HG03139 (cell line): ENCODE data around the gene TSKS.
"Not testable (repeated sequence)": the region's sequence is repeated elsewhere in the genome, so short reads cannot be mapped to it uniquely, and the experiment has no call there.

Source experiments
- ATAC-seq: cut with Tn5 transposase; IDR thresholded peaks from one replicate; pipeline ENCODE4 v1.9.1; 2021; ENCODE audit not compliant: unreplicated experiment

The TSKS gene

DNA sequence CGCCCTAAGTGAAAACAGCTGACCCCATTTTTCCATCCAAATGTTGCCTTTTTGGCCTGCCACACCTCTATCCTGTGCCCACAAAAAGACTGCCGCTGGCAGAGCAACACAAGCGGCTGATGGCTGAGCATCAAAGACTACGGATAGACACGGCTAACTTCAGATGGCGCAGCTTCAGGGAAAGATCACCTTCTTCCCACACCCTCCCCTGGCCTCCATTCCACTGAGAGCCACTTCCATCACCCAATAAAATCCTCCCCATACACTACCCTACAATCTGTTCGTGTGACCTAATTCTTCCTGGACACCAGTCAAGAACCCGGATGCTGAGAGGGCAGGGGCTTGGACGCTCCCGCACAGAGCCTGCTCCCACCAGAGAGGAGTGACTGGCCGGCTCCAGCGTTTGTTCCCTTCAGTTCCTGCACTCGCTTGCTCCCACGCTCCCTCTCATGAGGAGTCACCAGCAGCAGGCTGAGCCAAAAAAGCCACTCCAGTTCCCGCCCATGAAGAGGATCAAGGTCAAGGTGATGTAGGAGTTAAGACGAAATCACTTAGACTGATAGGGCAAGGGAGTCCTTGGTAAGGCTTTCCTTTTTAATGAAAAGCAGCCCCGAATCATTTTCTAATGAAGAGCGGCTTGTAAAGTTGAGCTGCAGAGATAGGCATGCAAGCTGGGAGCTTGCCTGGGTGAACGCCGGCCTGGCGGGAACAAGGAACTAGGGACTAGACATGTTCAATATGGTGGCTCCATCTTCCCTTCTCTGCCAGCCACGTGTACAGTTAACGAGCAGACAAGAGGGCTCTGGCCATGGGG lies 35.7 kb downstream of the TSKS start:
- ATAC-seq: no peak

DNA sequence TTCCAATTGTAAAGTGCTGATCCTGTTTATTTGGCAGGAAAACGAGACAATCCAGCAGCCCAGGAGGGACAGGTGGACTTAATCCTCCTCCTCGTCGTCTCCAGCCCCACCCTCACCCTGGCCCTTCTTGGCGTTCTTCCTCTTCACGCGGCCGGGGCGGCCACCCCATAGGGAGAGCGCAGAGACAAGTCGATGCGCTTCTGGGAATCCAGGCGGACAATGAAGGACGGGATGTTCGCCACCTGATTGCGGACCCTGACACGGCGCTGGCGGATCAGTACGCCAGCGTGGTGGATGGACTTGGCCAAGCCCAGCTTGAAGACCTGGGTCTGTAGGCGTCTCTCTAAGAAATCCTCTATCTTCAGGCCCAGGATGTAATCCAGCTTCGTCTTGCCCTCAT lies 43.7 kb downstream of the TSKS start:
- ATAC-seq: not testable (repeated sequence)

DNA sequence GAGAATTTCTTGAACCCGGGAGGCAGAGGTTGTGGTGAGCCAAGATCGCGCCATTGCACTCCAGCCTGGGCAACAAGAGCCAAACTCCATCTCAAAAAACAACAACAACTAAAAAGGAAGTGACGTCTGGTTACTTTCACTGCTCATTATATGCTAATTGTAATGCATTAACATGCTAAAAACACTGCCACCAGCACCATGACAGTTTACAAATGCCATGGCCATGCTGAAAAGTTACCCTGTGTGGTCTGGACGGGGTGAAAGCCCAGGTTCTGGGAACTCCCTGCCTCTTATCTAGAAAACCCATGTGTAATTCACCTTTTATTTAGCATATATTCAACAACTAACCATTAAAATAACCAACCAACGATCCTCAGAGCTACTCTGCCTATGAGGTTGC lies 44.1 kb downstream of the TSKS start:
- no peak for ATAC-seq

DNA sequence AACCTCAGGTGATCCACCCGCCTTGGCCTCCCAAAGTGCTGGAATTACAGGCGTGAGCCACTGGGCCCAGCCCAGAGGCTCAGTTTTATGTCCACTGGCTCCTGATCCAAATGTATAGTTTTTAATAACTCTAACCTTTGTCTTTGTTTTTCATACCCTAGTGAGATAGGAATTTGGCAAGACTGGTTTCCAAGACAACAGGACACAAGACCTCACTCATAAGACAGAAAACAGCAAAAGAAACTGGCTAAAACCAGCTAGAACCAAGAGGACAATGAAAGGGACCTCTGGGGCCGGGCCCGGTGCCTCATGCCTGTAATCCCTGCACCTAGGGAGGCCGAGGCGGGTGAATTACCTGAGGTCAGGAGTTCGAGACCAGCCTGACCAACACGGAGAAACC lies 44.6 kb downstream of the TSKS start:
- ATAC-seq: no peak

DNA sequence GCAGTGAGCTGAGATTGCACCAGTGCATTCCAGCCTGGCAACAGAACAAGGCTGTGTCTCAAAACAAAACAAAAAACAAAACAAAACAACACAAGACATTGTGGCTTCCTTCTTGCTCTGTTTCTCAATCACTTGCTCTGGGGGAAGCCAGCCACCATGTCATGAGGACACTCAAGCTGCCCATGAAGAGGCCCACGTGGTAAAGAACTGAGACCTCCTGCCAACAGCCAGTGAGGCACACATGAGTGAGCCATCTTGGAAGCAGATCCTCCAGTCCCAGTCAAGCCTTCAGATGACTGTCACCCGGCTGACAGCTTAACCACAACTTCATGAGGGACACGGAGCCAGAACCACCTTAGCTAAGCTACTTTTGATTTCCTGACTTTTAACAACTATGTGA lies 47.0 kb downstream of the TSKS start:
- ATAC-seq: no peak

DNA sequence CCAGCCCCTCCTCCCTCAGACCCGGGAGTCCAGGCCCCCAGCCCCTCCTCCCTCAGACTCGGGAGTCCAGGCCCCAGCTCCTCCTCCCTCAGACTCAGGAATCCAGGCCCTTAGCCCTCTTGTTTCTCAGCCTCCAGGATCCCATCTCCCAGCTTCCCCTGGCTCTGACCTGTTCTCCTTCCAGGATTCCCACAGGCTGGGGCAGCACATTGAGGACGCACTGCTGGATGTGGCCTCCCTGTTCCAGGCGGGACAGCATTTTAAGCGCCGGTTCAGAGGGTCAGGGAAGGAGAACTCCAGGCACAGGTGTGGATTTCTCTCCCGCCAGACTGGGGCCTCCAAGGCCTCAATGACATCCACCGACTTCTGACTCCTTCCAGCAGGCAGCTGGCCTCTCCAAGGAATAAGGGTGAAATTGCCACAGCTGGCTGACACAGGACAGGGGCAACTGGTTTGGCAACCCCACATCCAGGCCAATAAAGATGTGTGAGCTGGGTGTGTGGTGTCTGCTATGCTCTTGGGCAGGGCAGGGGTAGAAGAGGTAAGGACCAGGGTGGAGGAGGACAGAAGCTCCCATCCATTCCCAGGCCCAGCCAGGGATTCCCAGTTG lies 49.8 kb downstream of the TSKS start:
- ATAC-seq: no peak

DNA sequence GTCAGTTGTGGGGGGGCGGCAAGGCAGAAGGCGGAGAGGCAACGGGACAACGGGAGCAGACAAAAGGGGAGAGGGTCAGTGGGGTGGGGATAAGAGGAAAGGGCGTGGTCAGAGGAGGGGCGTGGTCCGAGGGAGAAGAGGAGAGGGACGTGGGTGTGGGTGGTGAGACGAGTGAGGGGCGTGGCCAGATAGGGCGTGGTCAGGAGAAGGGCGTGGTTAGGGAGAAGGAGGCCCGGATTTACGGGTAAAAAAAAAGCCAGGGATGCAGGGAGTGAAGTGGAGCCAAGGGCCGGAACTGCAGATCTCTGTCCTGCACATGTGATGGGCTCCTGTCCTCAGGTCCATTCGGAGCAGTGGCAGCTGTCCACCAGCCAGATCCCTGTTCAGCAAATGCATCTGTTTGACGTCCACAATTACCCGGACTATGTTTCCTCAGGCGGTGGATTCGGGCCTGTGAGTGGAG lies 50.7 kb downstream of the TSKS start:
- ATAC-seq: no peak

DNA sequence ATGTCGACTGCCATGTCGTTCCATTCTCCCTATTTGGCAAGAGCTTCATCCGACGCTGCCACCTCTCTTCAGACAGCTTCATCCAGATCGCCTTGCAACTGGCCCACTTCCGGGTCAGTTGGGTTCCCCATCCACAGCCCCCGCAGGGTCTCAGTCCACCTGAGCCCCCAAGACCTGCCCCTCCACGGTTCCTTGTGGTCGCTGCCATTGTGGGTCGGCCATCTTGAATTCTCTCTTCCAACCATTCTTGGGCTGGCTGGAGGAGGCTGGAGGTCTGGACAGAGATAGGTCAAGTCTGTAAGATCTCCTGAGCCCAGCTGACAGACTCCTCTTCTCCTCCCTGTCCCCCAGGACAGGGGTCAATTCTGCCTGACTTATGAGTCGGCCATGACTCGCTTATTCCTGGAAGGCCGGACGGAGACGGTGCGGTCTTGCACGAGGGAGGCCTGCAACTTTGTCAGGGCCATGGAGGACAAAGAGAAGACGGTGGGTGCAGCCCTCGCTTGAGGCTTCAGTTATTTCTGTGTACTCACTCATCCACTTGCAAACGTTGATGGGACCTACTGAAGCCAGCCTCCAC lies 52.6 kb downstream of the TSKS start:
- no peak for ATAC-seq

DNA sequence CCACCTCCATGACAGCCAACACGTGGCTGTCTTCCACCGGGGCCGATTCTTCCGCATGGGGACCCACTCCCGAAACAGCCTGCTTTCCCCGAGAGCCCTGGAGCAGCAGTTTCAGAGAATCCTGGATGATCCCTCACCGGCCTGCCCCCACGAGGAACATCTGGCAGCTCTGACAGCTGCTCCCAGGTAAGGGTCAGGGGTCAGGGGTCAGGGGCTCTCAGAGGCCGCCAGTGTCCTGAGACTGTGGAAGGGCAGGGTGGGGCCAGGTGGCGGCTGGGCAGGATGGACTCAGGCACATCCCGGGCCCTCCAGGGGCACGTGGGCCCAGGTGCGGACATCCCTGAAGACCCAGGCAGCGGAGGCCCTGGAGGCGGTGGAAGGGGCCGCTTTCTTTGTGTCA lies 57.2 kb downstream of the TSKS start:
- ATAC-seq: no peak

DNA sequence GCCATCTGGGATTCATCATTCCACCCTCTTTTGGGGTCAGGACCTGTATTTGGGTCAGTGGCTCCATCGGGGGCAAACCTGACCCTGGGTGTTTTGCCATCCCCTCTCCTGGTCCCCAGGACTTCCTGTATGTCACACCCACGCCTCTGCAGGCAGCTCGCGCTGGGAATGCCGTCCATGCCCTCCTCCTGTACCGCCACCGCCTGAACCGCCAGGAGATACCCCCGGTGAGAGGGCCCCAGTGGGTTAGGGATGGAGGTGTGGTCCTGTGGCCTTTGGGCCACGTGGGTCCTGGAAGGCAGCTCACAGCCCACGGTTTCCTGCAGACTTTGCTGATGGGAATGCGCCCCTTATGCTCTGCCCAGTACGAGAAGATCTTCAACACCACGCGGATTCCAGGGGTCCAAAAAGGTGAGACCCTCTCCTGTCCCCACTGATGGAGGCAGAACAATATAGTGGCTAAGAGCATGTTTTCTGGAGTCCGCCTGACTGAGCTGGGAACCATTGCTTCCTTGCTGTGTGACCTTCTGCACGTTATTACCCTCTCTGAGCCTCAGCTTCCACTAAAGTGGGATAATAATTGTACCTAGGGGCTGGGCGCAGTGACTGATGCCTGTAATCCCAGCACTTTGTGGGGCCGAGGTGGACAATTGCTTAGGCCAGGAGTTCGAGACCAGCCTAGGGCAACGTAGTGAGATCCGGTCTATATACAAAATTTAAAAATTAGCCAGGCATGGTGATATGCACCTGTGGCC lies 58.0 kb downstream of the TSKS start:
- no peak for ATAC-seq

DNA sequence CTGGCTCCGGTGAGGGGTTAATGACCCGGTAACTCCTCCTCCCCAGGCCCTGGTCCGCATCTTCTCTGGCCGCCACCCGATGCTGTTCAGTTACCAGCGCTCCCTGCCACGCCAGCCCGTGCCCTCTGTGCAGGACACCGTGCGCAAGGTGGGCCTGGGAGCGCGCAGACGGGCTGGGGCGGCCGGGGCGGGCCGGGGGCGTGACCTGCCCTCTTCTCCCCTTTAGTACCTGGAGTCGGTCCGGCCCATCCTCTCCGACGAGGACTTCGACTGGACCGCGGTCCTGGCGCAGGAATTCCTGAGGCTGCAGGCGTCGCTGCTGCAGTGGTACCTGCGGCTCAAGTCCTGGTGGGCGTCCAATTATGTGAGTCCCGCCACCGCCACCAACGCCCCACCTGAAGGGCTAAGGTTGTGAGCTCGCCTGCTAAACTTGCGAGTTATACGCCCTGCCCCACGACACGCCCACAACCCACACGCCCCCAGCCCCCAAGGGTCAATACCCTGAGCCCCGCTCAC lies 61.8 kb downstream of the TSKS start:
- ATAC-seq: no peak

DNA sequence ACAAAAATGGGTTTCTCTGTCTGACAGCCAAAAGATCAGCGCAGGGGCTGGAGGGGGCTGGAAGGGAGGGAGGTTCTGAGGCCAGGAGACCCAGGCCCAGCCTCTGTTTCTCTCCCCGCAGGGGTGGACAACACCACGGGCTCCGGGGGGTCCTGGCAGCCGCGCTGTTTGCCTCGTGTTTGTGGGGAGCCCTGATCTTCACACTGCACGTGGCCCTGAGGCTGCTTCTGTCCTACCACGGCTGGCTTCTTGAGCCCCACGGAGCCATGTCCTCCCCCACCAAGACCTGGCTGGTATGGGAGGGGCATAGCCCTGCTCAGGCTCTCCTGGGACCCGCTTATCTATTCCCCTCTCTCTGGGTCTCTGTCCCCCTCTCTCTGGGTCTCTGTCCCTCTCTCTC lies 62.5 kb downstream of the TSKS start:
- ATAC-seq: no peak

DNA sequence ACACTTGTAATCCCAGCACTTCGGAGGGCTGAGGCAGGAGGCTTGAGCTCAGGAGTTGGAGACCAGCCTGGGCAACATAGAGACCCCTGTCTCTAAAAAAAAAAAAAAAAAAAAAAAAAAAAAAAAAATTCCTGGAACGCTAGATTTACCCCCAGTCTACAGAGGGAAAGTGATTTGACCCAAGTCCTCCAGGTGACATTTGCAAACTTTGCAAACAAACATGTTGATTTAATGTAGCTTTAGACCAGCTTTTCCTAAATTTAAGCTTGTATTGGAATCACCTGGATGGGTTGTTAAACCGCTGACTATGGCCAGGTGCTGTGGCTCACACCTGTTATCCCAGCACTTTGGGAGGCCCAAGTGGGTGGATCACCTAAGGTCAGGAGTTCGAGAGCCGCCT lies 63.7 kb downstream of the TSKS start:
- ATAC-seq: no peak

DNA sequence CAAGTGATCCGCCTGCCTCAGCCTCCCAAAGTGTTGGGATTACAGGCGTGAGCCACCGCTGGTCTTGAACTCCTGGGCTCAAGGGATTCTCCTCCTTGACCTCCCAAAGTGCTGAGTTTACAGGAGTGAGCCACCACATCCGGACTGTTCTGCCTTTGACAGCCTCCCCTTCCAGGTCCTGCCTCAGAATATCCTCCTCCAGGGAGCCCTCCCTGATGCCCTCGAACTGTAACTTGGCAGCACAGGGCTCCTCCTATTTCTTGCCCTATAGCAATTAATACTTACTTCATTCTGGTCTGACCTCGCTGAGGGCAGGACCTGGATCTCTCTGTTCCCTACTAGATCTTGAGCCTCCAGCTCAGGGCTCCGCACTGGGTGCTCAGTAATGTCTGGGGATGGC lies 66.2 kb downstream of the TSKS start:
- ATAC-seq: no peak

DNA sequence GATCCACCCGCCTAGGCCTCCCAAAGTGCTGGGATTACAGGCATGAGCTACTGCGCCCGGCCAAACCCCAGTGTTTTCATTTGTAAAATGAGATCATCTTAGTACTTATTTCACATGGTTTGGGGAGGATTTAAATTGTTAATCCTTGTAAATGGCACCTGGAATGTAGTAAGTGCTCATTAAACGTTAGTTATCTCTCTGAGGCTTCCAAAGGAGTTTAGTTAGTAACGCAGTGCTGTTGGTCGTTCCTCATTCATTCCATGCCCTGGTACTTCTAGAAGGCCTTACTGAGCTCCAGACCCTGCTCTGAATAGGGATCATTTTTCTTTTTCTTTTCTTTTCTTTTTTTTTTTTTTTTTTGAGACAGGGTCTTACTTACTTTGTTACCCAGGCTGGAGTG lies 67.0 kb downstream of the TSKS start:
- no peak for ATAC-seq

DNA sequence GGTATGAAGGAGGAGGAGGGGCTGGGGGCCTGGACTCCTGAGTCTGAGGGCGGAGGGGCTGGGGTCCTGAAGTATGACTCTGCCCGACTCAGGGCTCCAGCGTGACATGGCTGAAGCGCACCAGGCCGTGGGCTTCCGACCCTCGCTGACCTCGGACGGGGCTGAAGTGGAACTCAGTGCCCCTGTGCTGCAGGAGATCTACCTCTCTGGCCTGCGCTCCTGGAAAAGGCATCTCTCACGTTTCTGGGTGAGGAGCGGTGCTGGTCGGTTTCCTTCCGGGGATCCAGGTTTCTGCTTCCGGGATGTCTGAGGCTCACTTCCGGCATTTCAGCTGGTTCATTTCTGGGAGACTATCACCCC lies 71.0 kb downstream of the TSKS start:
- no peak for ATAC-seq

DNA sequence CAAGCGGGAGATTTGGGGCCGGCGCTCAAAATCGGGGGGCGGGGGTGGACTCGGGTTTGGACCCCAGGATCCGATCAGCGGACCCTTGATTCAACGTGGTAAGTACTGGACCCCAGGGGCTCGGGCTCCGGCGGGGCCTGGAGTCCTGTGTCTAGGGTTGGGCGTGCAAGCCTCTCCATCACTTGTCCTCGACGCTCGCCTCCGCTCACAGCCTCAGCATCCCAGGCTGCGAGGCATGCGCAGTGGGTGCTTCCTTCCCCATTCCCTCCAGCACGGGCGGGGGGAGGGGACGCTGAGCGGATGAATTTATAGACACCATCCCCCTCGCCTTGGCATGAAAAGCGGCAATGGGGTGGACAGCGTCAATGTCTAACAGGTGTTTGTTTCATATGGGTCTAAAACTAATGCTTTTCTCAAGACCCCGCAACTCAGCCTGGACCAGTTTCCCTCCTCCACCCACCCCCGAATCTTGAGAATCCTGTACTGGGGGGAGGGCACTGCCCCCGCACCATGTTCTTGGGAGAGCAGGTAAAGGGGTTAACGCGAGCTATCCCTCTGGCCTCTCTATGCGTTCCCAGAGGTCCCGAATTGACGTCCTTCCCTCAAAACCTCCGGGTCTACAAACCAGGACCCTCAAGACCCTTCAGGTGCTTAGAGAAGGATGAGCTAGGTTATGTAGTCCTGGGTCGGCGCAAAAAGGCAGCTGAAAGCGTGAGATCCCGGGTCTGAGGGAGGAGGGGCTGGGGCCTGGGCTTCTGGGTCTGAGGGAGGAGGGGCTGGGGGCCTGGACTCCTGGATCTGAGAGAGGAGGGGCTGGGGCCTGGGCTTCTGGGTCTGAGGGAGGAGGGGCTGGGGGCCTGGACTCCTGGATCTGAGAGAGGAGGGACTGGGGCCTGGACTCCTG lies 71.6 kb downstream of the TSKS start:
- no peak for ATAC-seq

DNA sequence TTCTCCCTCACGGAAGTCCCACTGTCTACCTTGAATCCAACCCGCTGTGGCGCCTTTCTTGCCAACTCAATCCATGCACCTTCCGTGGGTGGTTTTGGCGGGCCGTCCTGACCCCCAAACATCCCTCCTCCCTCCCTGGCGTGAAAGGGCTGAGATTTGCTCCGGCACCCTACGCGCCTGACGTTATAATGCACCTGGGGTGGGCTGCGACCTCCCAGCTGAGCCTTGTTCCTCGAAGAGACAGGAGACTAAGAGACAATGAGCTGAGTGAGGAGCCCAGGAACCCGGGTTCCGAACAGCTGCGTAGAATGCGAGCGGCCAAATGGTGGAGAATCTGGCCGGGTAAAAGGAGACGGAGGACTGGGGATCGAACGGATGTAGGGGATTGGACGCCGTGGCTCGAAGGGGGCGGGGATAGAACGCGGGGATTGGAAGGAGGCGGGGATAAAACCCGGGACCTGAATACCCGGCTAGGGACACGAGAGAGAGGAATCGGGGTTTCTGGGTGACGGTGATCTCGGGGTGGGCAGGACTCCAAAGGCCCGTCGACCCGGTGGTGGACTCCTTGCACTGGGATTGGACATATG lies 72.4 kb downstream of the TSKS start, which contains the start of gene CPT1C:
Gene CPT1C (plus strand): TSS at position 461 of the 587 bp plus-strand sequence. CDS start 1,137 bp downstream, outside the sequence.
- ATAC-seq: no peak

DNA sequence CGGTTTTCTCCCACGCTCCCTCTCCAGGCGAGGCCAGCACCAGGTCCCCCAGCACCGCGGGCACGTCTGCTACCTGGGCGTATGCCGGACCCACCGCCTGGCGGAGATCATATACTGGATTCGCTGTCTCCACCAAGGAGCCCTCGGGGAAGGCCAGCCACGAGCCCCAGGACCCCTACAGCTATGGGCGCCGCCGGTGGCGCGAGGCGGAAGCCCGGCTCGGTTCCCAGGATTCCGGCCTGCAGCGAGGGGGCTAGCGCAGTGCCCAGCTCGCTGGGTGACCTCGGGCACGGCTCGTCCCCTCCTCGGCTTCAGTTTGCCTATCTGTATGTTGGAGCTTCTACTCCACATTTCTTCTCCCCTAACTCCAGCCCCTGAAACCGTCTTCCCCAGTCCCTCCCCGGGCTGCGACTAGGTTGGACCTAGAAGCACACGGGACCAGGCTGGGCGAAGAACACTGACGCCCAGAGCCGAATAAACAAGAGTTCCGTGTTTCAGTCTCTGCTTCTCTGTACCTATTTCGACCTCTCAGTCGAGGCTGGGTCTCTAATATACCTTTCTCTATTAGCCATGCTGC lies 72.9 kb downstream of the TSKS start:
- ATAC-seq: no peak
